NCI-H446 treated with DMSO at 0.1 percent for 48 hours (cell line): ENCODE results near the gene MYBPC3.

Experiments
- DNase-seq: peaks from one replicate; lab custom pipeline; 2025; lab: John Stamatoyannopoulos, UW

Gene MYBPC3

GRCh38 chr11:47384498-47384897, 32.0 kb upstream of the MYBPC3 start:
- no peak for DNase-seq

DNA sequence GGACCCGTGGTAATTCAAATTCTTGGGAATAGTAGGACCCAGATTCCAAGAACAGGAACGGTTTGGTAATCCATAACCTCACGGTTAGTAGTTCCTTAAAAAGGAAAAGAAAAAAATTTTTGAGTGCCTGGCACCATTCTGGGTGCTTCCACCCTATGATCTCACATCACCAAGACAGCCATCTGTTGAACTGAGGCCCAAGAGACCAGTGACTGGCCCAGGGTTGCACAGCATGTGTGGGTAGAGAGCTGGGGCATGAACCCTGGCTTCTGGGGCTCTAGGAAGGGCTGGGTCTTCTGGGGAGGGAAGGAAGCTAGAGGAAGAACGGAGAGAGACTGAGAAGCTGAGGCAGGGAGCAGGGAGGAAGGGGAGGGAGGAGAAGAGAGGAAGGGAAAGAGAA, 30.6 kb upstream of the MYBPC3 start:
- no peak for DNase-seq

DNA sequence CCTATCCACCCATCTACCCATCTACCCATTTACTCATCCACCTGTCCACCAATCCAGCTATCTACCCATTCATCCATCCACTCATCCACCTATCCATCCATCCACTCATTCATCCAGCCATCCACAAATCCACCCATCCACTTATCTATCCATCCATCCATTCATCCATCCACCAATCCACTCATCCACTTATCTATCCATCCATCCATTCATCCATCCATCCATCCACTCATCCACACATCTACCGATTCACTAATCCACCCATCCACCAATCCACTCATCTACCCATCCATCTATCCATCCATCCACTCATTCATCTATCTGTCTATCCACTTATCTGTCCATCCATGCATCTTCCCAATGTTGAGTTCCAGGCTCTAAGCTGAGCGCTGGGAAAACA, 27.6 kb upstream of the MYBPC3 start:
- DNase-seq: no peak

DNA sequence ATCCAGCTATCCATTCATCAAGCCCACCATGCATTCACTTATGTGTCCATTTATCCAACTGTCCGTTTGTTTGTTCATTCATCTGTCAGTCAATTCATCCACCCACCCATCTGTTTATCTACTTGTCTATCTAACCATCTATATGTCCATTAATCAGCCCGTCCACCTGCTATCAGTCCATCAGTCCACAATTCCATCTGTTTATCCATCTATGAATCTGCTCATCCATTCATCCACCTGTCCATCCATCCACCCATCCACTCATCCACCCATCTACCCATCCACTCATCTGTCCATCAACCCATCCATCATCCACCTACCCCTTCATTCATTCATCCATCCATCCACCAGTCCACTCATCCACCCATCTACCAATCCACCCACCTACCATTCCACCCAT, 26.8 kb upstream of the MYBPC3 start:
- DNase-seq: no peak

DNA sequence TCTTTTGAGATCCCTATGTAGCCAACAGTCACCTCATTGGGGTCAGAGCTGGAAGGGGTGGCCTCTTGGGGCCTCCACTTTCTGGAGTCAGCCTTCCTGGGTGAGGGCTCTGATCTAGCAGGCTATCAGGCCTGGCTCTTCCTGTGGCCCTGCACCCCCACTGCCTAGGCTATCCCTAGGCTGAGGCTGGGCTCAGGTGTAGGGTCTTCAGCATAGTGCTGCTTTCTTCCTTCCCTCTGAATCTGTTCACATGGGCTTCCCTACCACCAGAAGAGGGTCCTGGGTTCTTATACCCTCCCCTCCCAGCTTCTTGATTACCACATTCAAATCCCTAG, 26.3 kb upstream of the MYBPC3 start:
- no peak for DNase-seq

- DNase-seq: no peak
Measured at GRCh38 chr11:47378010-47378835, 25.7 kb upstream of the MYBPC3 start, which contains the start of gene SPI1. TSS of gene SPI1 (minus strand) at chr11:47378547. CDS start at chr11:47378353, 194 bp downstream.

DNA sequence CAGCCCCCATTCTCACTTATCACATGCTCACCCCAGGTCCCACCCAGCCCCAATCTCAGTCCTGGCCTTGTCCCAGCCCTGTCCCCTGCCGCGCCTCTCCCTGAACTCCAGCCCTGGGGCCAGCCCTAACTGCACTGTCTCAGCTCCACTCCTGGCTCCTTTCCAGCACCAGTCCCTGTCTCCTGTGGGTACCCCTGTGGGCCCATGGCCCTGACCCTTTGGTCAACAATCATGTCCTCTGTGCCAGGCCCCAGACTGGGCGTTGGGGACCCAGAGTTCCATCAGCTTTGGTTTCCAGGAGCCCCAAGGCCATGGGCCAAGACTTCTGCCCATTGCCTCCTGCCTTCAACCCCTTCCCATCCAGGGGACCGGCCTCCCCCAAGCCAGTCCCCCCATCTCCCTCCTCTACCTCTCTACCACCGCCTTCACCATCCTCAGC, 25.1 kb upstream of the MYBPC3 start:
- no peak for DNase-seq

DNA sequence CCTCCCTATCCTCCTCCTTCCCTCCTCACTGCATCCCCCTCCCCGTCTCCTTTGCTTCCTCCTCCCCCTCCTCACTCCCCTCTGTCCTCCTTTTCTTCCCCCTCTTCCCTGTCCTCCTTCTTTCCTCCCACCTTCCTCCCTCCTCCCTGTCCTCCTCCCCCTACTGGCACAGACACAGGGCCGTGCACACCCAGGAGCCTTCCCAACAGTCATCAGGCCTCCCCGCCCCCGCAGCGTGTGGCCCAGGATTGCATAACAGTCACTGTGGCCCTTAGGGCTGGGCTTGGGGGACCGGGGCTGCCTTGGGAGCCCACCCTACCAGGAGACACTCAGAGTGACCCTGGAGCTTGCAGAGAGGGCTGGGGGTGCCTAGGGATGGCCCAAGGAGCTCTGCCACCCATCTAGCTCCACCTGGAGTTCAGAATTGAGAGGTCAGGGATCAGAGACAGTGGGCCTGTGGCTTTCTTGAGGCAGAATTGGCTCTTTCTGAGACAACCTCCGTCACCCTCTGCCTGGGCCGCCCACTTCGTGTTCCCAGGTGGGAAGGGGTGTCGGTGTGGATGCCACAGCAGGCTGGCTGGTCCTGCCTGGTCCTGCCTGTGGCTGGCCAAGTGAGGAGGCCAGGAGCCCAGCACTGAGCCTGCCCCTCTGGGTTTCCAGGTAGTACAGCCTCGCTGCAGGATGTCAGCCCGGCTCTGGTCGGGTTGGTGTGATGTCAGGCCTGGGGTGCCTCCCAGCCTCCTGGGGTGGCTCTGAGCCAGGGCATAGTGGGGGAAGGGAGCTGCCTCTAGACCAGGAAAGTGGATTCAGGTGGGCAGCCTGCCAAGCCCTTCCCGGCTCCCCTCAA, 24.2 kb upstream of the MYBPC3 start:
- no peak for DNase-seq

- no peak for DNase-seq
Measured at GRCh38 chr11:47376107-47376524, 23.6 kb upstream of the MYBPC3 start.

- no peak for DNase-seq
Measured at GRCh38 chr11:47375546-47376085, 23.1 kb upstream of the MYBPC3 start.

DNA sequence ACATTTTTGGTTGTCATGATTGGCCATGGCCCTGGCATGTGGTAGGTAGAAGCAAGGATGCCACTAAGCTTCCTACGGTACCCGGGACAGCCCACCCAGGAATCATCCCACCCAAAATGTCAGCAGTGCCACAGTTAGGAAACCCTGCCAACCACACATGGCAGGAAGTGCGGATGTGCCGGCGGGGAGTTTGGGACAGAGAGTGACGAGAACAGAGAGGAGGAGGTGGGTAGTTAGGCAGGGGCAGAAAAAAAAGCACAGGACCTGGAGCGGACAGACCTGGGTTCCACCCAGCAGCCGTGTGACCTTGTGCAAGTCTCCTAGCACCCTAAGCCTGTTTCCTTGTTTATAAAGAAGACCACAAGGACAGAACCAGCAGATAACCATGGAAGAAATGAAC, 22.5 kb upstream of the MYBPC3 start:
- DNase-seq: no peak

GRCh38 chr11:47374720-47375019, 22.2 kb upstream of the MYBPC3 start:
- DNase-seq: no peak

GRCh38 chr11:47373876-47374719, 21.6 kb upstream of the MYBPC3 start:
- DNase-seq: peak; percentile 4

GRCh38 chr11:47372422-47372821, 19.9 kb upstream of the MYBPC3 start:
- no peak for DNase-seq

DNA sequence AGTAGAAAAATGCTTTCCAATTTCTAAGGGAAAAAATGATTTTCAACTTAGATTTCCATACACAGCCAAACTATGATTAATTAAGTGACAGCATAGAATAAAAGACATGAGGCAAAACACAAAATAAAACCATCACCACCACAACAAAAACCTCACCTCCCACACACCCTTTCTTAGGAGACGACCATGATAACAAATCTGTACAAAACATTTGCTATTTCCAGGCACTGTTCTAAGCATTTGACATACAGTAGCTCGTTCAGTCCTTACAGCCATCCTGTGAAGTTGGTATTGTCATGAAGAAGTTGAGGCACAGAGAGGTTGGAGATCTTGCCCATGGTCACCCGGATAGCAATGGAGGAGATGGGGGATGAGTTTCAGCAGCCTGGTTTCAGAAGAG, 17.2 kb upstream of the MYBPC3 start:
- no peak for DNase-seq

DNA sequence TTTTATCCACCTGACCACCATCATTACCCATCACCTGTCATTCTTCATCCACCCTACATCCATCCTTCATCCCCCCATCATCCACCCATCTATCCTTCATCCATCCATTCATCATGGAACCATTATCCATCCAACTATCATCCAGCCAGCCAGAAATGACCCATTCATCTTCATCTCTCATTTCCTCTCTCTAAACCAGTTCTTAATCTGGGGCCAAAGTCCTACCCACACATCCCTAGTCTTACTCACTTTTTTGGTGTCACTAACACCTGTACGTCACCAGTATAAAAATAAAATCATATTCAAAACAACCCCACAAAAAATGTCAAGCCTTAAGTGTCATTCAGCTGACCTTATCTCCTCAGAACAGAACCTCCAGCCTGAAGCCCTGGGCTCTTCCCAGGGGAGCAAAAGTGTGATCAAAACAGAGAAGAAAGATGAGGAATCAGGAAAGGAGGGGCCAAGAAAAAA, 13.6 kb upstream of the MYBPC3 start:
- no peak for DNase-seq

GRCh38 chr11:47361419-47361818, 8.9 kb upstream of the MYBPC3 start:
- DNase-seq: no peak

DNA sequence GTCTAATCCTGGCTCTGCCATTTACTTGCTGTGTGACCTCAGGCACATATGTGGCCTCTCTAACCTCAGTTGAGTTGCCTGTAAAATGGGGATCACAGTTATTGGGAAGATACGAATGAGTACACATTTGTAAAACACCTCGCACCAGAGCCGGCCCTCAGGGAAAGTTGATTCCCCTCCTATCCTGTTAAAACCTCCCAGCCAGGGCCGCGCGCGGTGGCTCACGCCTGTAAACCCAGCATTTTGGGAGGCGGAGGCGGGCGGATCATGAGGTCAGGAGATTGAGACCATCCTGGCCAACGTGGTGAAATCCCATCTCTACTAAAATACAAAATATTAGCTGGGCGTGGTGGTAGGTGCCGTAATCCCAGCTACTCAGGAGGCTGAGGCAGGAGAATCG, 7.8 kb upstream of the MYBPC3 start:
- no peak for DNase-seq

DNA sequence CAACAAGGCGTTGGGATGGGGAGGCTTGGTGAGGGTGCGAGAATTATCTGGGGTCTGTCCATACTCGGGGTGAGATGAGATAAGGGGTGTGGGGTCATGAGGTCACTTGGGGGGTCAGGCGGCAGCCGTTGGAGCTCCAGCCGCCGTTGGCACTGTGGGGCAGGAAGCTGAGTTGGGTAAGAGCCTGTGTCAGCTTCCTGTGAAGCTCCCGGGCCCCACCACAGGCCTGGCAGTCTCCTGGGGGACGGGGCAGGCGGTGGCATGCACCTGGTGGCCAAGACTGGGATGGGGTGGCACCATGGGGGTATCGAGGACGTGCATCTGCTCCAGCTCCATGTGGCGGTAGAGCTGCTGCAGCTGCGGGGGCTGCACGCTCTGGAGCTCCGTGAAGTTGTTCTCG, 7.1 kb upstream of the MYBPC3 start:
- no peak for DNase-seq

DNA sequence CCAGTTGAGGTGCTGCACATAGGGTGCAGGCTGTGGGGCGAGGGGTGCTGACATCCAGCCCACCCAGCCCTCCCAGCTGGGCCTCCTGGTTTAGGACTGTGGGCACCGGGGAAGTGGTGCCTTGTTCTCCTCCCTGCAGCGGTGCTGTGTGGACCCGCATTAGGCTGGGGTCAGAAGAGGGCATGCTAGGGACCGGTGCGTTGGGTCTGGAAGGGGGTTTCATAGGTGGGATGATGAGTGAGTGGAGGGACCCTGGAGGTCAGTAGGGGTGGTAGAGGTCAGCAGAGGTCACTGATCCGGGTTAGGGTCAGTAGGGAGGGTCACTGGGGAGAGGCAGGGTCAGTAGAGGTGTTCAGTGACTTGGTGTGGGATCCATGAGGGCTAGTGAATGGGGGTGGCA, 6.7 kb upstream of the MYBPC3 start:
- no peak for DNase-seq

- no peak for DNase-seq
Measured at GRCh38 chr11:47358731-47359051, 6.2 kb upstream of the MYBPC3 start.

DNA sequence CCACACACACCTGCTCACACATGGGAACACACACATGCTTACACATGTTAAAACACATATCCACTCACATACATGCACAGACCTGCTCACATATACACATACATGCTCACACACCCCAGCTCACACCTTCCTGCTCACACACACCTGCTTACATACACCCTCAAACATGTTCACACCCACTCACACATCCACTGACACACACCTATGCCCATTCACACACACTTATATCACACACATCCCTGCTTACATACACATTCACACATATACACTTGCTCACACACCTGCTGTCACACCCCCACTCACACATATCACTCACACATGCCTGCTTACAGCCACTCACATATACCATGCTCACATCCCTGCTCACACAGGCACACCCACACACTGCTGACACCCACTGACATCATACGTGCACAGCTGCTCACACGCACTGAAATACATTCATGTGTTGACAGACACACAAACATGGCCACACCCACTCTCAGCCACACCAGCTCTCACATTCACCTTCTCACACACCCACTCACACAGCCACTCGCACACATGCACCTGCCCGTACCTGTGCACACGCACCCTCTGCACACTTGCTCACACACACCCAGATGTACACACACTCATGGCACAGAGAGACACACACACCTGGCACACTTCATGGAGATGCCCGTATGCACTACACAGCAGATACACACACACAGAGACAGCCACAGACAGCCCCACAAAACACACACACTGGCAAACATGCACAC, 5.7 kb upstream of the MYBPC3 start:
- DNase-seq: no peak
